GM12878 (cell line): ENCODE measurements around the gene LNPK. TPM values are rescaled to one million over a fixed set of nuclear protein-coding genes. Genes with fewer than 3 reads are reported as not detected.

Experiments
- ATAC-seq: fragments of 200-7000 bp; cut with Tn5 transposase; 3 replicates; pipeline ENCODE4 v1.9.1; 2020; ENCODE audit warnings: mild to moderate bottlenecking, moderate library complexity
- BruUV-seq: library from RNA; stranded (reverse); fragments of 400-500 nt; replicated peaks from 2 replicates; lab custom pipeline; 2021; lab: Mats Ljungman, UMichigan
- CTCF ChIA-PET: fragments of 300-600 bp; sonication (Branson Sonifier 250); formaldehyde crosslinking; extraction: SDS; loops from one replicate; lab custom pipeline; 2021; ENCODE audit warnings: inconsistent platforms; lab: Yijun Ruan, JAX
- POLR2A ChIA-PET: fragments of 350-600 bp; formaldehyde crosslinking; extraction: SDS; loops from one replicate; lab custom pipeline; 2021; ENCODE audit warnings: inconsistent platforms; lab: Charles Lee
- RAD21 ChIA-PET: fragments of 300-600 bp; sonication (Branson Sonifier 250); formaldehyde crosslinking; loops from one replicate; lab custom pipeline; 2023; ENCODE audit warnings: antibody characterized with exemption; ENCODE audit not compliant: unreplicated experiment; lab: Charles Lee
- SMC1A ChIA-PET: fragments of 300-600 bp; sonication (Branson Sonifier 250); formaldehyde crosslinking; loops from one replicate; lab custom pipeline; 2023; ENCODE audit not compliant: unreplicated experiment, uncharacterized antibody; lab: Charles Lee
- DNase-seq: peaks from one replicate; pipeline ENCODE4 v3.0.0-alpha.2; 2011; ENCODE audit warnings: low read depth, low spot score
- FAIRE-seq: peaks from 3 replicates; lab custom pipeline; 2011; peaks lifted over from hg19 to GRCh38; lab: Jason Lieb, UNC
- H2AFZ ChIP-seq: 2 replicates; pipeline ENCODE4 v1.6.0; 2011; ENCODE audit warnings: low read depth, low read length, control low read depth; ENCODE audit not compliant: control insufficient read depth
- H3K27ac ChIP-seq: 2 replicates; pipeline ENCODE4 v1.5.1; 2011; ENCODE audit warnings: control low read depth; ENCODE audit not compliant: control insufficient read depth, insufficient read depth
- H3K27me3 ChIP-seq, 2 experiments: replicated peaks in 1 of 2; 2 replicates each; pipeline versions ENCODE4 v1.6.0 to v1.6.1; 2011; ENCODE audit warnings: low read length in 1 of 2; ENCODE audit not compliant: control insufficient read depth in 2 of 2, insufficient read depth in 2 of 2
- H3K36me3 ChIP-seq, 2 experiments: 2 replicates each; pipeline ENCODE4 v1.5.1; 2011; ENCODE audit warnings: low read length in 1 of 2; ENCODE audit not compliant: control insufficient read depth in 2 of 2, insufficient read depth in 2 of 2
- H3K4me1 ChIP-seq: 2 replicates; pipeline ENCODE4 v1.6.1; 2011; ENCODE audit warnings: mild to moderate bottlenecking, low read length, moderate library complexity, mixed read lengths; ENCODE audit not compliant: control insufficient read depth, insufficient read depth
- H3K4me2 ChIP-seq: 2 replicates; pipeline ENCODE4 v1.6.0; 2011; ENCODE audit warnings: control low read depth; ENCODE audit not compliant: control insufficient read depth, insufficient read depth
- H3K4me3 ChIP-seq: fragments of 200-600 bp; sonication (generic); 2 replicates; pipeline ENCODE4 v1.5.1; 2016
- H3K79me2 ChIP-seq: 2 replicates; pipeline ENCODE4 v1.6.0; 2011; ENCODE audit warnings: low read length; ENCODE audit not compliant: control insufficient read depth, insufficient read depth
- H3K9ac ChIP-seq: 2 replicates; pipeline ENCODE4 v1.8.0; 2011; ENCODE audit warnings: low read length, control low read depth, mixed read lengths; ENCODE audit not compliant: control insufficient read depth, insufficient read depth
- H3K9me3 ChIP-seq: replicated peaks from 3 replicates; pipeline ENCODE4 v1.5.1; 2011; ENCODE audit warnings: mild to moderate bottlenecking, low read length; ENCODE audit not compliant: control insufficient read depth, insufficient read depth
- H4K20me1 ChIP-seq: 2 replicates; pipeline ENCODE4 v1.6.0; 2011; ENCODE audit not compliant: control insufficient read depth, insufficient read depth
- BRCA1 ChIP-seq: IDR thresholded peaks from 2 replicates; pipeline ENCODE4 v1.6.1; 2011; ENCODE audit warnings: low read depth, low read length, improper control_type of control experiment
- CEBPZ ChIP-seq: fragments of 150-350 bp; IDR thresholded peaks from 2 replicates; pipeline ENCODE4 v1.6.1; 2016; ENCODE audit warnings: low read depth, low read length
- FOXM1 ChIP-seq: IDR thresholded peaks from 2 replicates; pipeline ENCODE4 v1.6.1; 2012; ENCODE audit warnings: low read depth, mild to moderate bottlenecking, inconsistent platforms, low read length, moderate library complexity
- JUND ChIP-seq: IDR thresholded peaks from 2 replicates; pipeline ENCODE4 v1.6.1; 2012; ENCODE audit warnings: low read depth, mild to moderate bottlenecking, low read length, improper control_type of control experiment, moderate library complexity
- KAT2A ChIP-seq: conservative IDR thresholded peaks from 2 replicates; pipeline ENCODE4 v1.6.1; 2011; ENCODE audit warnings: low read depth, low read length; ENCODE audit not compliant: control insufficient read depth
- KDM1A ChIP-seq: fragments of 200-600 bp; sonication (generic); IDR thresholded peaks from 2 replicates; pipeline ENCODE4 v1.6.1; 2016; ENCODE audit warnings: borderline replicate concordance
- NBN ChIP-seq: fragments of 450-650 bp; IDR thresholded peaks from 2 replicates; pipeline ENCODE4 v1.6.1; 2016
- NR2C2 ChIP-seq: IDR thresholded peaks from 2 replicates; pipeline ENCODE4 v1.6.1; 2011; ENCODE audit warnings: borderline replicate concordance, low read depth; ENCODE audit not compliant: control insufficient read depth, insufficient read length
- PKNOX1 ChIP-seq: fragments of 450-650 bp; IDR thresholded peaks from 2 replicates; pipeline ENCODE4 v1.6.1; 2016; ENCODE audit warnings: mild to moderate bottlenecking
- POLR2AphosphoS2 ChIP-seq: IDR thresholded peaks from 2 replicates; pipeline ENCODE4 v1.6.1; 2011; ENCODE audit warnings: low read depth, mild to moderate bottlenecking, low read length, improper control_type of control experiment, moderate library complexity
- RB1 ChIP-seq: fragments of 450-650 bp; formaldehyde crosslinking; IDR thresholded peaks from 2 replicates; pipeline ENCODE4 v1.6.1; 2017; ENCODE audit warnings: mild to moderate bottlenecking, borderline replicate concordance
- TCF7 ChIP-seq: IDR thresholded peaks from 2 replicates; pipeline ENCODE4 v1.6.1; 2014; ENCODE audit warnings: antibody characterized with exemption, borderline replicate concordance
- ZNF592 ChIP-seq: fragments of 450-650 bp; IDR thresholded peaks from 2 replicates; pipeline ENCODE4 v1.6.1; 2017; ENCODE audit warnings: mild to moderate bottlenecking, moderate library complexity
- WGBS: methylation state at CpG from one replicate; pipeline ENCODE4 v1.1.6; 2016; ENCODE audit warnings: low lambda C conversion rate; ENCODE audit not compliant: insufficient replicate concordance, insufficient coverage; ENCODE audit errors: missing lambda C conversion rate; 5-methylcytosine and 5-hydroxymethylcytosine counted together
- in situ Hi-C: fragments of 300-500 bp; cut with MboI; formaldehyde crosslinking; loops from 9 replicates; pipeline ENCODE4 v1.14.3; 2018; ENCODE audit warnings: mixed read lengths
- intact Hi-C: fragments of 100-400 bp; cut with micrococcal nuclease; formaldehyde crosslinking; loops from one replicate; pipeline ENCODE4 v1.14.2; 2022; ENCODE audit not compliant: unreplicated experiment
- polyA plus RNA-seq, 11 experiments: library from polyadenylated mRNA; depleted of rRNA in 4 of 11; unstranded in 6 of 11; stranded (reverse) in 5 of 11; fragments of >200 nt; fragmentation: Nextera tagmentation in 4 of 11; fragmentation: Illumina TruSeq in 1 of 11; extraction: Ambion mirVana in 4 of 11; extraction: Trizol in 1 of 11; gene quantifications; 1 replicate in 1 of 11; 2 replicates in 10 of 11; pipeline versions ENCODE4 v1.2.1 to v1.2.3, GENCODE V29; 2011 to 2016; ENCODE audit warnings: inconsistent platforms in 2 of 11, missing spikeins in 2 of 11, low read depth in 1 of 11
- total RNA-seq, 4 experiments: library from RNA; depleted of rRNA in 3 of 4; stranded (reverse); fragments of >200 nt in 3 of 4; fragmentation: Illumina TruSeq in 1 of 4; extraction: Trizol in 1 of 4; gene quantifications; 2 replicates each; pipeline versions ENCODE4 v1.2.1 to v1.2.3, GENCODE V29; 2013 to 2021

The LNPK gene
- total and polyA plus RNA-seq, 10 of the 15 experiments (the other 5 are each of a cell fraction or from before 2014, with no cell fraction given): 3.2 to 30.0 (median 15.6) TPM

- RAD21 ChIA-PET: no interaction called here
- ATAC-seq (no peak), FAIRE-seq (no peak), DNase-seq (no peak)
- Histone ChIP-seq H3K9me3 (no peaks in the 10 kb centered on the region), H3K36me3 (no peaks in the 10 kb centered on the region), H3K27me3 (no peaks in the 10 kb centered on the region), H3K4me2 (no peak overlapping the region), H3K4me3 (no peak overlapping the region), H3K9ac (no peak overlapping the region), H3K79me2 (no peaks in the 10 kb centered on the region), H3K4me1 (no peaks in the 10 kb centered on the region), H3K27ac (no peak overlapping the region), H4K20me1 (no peaks in the 10 kb centered on the region), H2AFZ (no peak overlapping the region)
- TF ChIP-seq TCF7 (no peak), NBN (no peak), FOXM1 (no peak), KAT2A (no peak), KDM1A (no peak), NR2C2 (no peak), RB1 (no peak), CEBPZ (no peak), JUND (no peak), ZNF592 (no peak), POLR2AphosphoS2 (no peak), PKNOX1 (no peak), BRCA1 (no peak)
- in situ Hi-C loops: no loop called here
- CTCF ChIA-PET: interaction anchor here (0.6 kb wide), 1 partner anchor 16 kb away, joined by 4 read pairs; no protein-coding TSS in a partner anchor
- POLR2A ChIA-PET: no interaction called here
- SMC1A ChIA-PET: no interaction called here
- intact Hi-C loops: no loop called here
- WGBS: 6% methylated on average over 2 of the region's 2 CpGs
- no TSS peak for BruUV-seq
Measured at GRCh38 chr2:176009445-176009844, 7.4 kb upstream of the LNPK start.
